Measurements from ENCODE around the gene CCDC83. TPM values are rescaled to one million over a fixed set of nuclear protein-coding genes. Genes with fewer than 3 reads are reported as not detected.

CCDC83 gene
- total and polyA plus RNA-seq, 2 experiments from 2014 or later, result not detected

GRCh38 chr11:85854557-85855340 is 434 bp upstream of the CCDC83 start (continued):
- TF ChIP-seq ZNF462 (CRISPR knock-in tag; IDR thresholded peaks at IDR 0.05), result no peak
- TF ChIP-seq EZH2 (IDR thresholded peaks at IDR 0.05; ENCODE audit: low read depth, unreplicated experiment), result no peak
- TF ChIP-seq ZNF114 (CRISPR knock-in tag; IDR thresholded peaks at IDR 0.05), result no peak

- Histone ChIP-seq H2AFZ (no peak overlapping the region), H3K79me2 (replicated peaks; ENCODE audit: insufficient read depth) (no peaks in the 10 kb centered on the region), H3K9me2 (ENCODE audit: insufficient read depth) (0 out of 2 replicates have a peak, but pooled peaks cover 12% of the 10 kb centered on the region), H4K20me1 (replicated peaks; ENCODE audit: insufficient read depth) (no peaks in the 10 kb centered on the region), H3K4me2 (no peak overlapping the region), H3F3A (replicated peaks; ENCODE audit: low read depth) (no peaks in the 10 kb centered on the region; the same call in 1 of the 2 replicates), H3K36me3 (ENCODE audit: insufficient read depth) (no peaks in the 10 kb centered on the region), H3K27me3 (ENCODE audit: insufficient read depth) (no peaks in the 10 kb centered on the region), H3K4me3 (no peak overlapping the region), H3K27ac (ENCODE audit: low read depth) (no peak overlapping the region), H3K4me1 (ENCODE audit: insufficient read depth) (peaks cover 9% of the 10 kb centered on the region)
- no peak for ATAC-seq
- Mint-ChIP-seq H3K27me3 (ENCODE audit: insufficient read depth, low read depth, poor library complexity) (peaks cover 8% of the 10 kb centered on the region), H3K4me3 (no peak overlapping the region), H3K4me1 (peaks cover 7% of the 10 kb centered on the region), H3K9me3 (peaks cover 17% of the 10 kb centered on the region), H3K36me3 (ENCODE audit: low read depth) (peaks cover 18% of the 10 kb centered on the region), H3K27ac (no peak overlapping the region)
- DNase-seq (ENCODE audit: low spot score), result no peak
- no peak for TF ChIP-seq POLR2AphosphoS5 (IDR thresholded peaks at IDR 0.05; ENCODE audit: low read depth)
- no peak for TF ChIP-seq EZH2phosphoT487 (IDR thresholded peaks at IDR 0.05; ENCODE audit: unreplicated experiment)
- no peak for TF ChIP-seq NANOG (IDR thresholded peaks at IDR 0.05; ENCODE audit: borderline replicate concordance)
- no peak for TF ChIP-seq ZNF114 (CRISPR knock-in tag; IDR thresholded peaks at IDR 0.05)
- no peak for TF ChIP-seq CREB1 (CRISPR knock-in tag; IDR thresholded peaks at IDR 0.05; ENCODE audit: low read depth)
- TF ChIP-seq ETS1 (IDR thresholded peaks at IDR 0.05), result no peak
- TF ChIP-seq REST (IDR thresholded peaks at IDR 0.05; ENCODE audit: unreplicated experiment), result no peak
Measured at GRCh38 chr11:85857098-85857497, 1.9 kb downstream of the CCDC83 start.
